VCaP (cell line): ENCODE measurements around the gene TLDC2.
A peak's percentile ranks its signal among the peaks of the same experiment; 100 is the strongest.

Source experiments
- H3K27ac ChIP-seq: fragments of 450-650 bp; 2 replicates; pipeline ENCODE4 v1.5.1; 2017
- TF ChIP-seq, protein P1 (sequence below): fragments of 450-650 bp; conservative IDR thresholded peaks from 2 replicates; pipeline ENCODE4 v1.5.1; 2017; ENCODE audit warnings: mild to moderate bottlenecking, moderate library complexity

TLDC2 gene

DNA sequence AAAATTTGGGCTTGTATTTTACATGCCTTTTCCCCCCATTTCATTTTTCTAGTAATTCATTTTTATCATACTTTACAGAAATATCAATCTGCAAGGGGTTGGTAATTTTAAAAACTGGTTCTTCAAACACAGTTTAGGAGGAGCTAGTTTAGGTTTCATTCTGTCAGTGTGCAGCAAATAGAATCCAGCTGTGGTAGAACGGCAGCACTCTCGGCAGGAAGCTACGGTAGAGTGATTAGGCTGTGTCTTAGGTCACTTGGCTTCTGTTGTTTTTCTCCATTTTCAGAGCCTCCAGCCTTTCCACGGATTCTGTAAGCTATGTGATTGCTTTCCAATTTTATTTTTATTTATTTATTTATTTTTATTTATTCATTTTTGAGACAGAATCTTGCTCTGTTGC, 32.7 kb downstream of the TLDC2 start:
- TF ChIP-seq, protein P1, sequence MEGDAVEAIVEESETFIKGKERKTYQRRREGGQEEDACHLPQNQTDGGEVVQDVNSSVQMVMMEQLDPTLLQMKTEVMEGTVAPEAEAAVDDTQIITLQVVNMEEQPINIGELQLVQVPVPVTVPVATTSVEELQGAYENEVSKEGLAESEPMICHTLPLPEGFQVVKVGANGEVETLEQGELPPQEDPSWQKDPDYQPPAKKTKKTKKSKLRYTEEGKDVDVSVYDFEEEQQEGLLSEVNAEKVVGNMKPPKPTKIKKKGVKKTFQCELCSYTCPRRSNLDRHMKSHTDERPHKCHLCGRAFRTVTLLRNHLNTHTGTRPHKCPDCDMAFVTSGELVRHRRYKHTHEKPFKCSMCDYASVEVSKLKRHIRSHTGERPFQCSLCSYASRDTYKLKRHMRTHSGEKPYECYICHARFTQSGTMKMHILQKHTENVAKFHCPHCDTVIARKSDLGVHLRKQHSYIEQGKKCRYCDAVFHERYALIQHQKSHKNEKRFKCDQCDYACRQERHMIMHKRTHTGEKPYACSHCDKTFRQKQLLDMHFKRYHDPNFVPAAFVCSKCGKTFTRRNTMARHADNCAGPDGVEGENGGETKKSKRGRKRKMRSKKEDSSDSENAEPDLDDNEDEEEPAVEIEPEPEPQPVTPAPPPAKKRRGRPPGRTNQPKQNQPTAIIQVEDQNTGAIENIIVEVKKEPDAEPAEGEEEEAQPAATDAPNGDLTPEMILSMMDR, result no peak
- H3K27ac ChIP-seq, result no peak overlapping the region

DNA sequence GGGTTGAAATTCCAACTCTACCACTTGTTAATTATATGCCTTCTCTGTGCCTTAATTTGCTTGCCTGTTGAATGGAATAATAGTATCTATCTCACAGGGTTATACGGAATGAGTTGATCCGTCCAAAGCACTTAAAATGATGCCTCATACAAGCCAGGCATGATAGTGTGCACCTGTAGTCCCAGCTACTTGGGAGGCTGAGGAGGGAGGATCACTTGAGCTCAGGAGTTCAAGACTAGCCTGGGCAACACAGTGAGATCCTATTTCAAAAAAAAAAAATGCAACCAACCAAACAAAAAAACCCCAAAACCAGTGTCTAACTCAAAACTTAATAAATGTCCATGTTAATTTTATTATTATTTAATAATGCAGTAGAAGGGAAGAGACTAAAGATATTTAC, 40.3 kb downstream of the TLDC2 start:
- H3K27ac ChIP-seq, result no peak overlapping the region
- TF ChIP-seq, protein P1, result no peak

DNA sequence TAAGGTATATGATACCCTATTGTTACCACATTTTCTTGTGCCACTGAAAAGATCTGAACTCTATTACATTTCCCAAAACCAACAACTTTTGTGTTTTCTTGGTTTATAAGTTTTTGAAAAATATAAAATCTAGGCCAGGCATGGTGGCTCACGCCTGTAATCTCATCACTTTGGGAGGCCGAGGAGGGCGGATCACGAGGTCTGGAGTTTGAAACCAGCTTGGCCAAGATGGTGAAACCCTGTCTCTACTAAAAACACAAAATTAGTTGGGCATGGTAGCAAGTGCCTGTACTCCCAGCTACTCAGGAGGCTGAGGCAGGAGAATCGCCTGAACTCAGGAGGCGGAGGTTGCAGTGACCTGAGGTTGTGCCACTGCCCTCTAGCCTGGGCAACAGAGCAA, 41.3 kb downstream of the TLDC2 start:
- TF ChIP-seq, protein P1, result no peak
- H3K27ac ChIP-seq, result no peak overlapping the region

DNA sequence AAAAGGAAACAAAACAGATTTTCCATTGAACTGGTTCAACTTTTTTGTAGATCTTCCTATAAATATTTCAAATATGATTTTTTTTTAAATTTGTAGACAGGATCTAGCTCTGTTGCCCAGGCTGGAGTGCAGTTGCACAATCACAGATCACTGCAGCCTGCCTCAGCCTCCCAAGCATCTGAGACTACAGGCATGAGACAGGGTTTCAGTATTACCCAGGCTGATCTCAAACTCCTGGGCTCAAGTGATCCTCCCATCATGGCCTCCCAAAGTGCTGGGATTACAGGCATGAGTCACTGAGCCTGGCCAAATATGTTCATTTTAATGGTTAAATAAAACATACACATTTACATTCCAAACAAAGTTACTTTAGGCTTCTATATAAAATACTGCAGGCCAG, 42.0 kb downstream of the TLDC2 start:
- TF ChIP-seq, protein P1, result no peak
- no peak overlapping the region for H3K27ac ChIP-seq

DNA sequence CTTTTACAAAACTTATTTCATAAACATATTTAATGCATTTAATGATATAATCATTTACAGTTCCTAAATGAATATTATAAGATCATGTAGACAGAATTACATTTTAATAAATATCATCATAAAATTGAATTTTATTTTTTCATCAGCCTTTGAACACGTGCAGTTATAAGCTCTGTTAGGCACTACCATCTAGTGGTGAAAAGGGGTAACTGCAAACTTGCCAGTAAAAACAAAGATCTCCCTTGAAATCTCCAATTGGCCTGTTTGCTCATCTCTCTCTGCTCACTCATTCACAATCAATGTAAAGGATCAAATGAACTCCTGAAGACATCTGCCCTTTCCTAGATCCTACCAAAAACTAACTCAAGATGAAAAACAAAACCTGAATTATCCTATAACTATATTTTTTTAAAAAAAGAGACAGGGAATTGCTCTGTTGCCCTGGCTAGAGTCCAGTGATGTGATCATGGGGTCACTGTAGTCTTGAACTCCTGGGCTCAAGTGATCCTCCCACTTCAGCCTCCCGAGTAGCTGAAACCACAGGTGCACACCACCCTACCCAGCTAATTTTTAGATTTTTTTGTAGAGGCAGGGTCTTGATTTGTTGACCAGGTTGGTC, 43.9 kb downstream of the TLDC2 start:
- 0 out of 2 replicates have a peak overlapping the region, but pooled peaks have one; percentile 13 for H3K27ac ChIP-seq
- TF ChIP-seq, protein P1, result peak; percentile 97

GRCh38 chr20:36920334-36920730, 44.4 kb downstream of the TLDC2 start:
- TF ChIP-seq, protein P1, result no peak
- H3K27ac ChIP-seq, result 0 out of 2 replicates have a peak overlapping the region, but pooled peaks have one; percentile 13

- peak overlapping the region; percentile 14 for H3K27ac ChIP-seq
- TF ChIP-seq, protein P1, result no peak
Observed at GRCh38 chr20:36924167-36925045, 48.5 kb downstream of the TLDC2 start.
